ELR (cell line): Measurements from ENCODE around the gene CEP20.

ENCODE experiments used
- DNase-seq: peaks from one replicate; pipeline ENCODE4 v3.0.0-alpha.2; 2015; ENCODE audit warnings: low read depth

CEP20 gene

GRCh38 chr16:15897834-15898254 lies 9.4 kb upstream of the CEP20 start:
- peak; percentile 60 for DNase-seq

- no peak for DNase-seq
Observed at GRCh38 chr16:15897121-15897780, 8.8 kb upstream of the CEP20 start.

GRCh38 chr16:15894571-15895374 lies 6.4 kb upstream of the CEP20 start:
- DNase-seq = no peak

- no peak for DNase-seq
Observed at GRCh38 chr16:15891508-15891907, 3.1 kb upstream of the CEP20 start.

GRCh38 chr16:15887283-15887682 lies 1.1 kb downstream of the CEP20 start:
- DNase-seq = no peak

GRCh38 chr16:15886078-15886477 lies 2.3 kb downstream of the CEP20 start:
- DNase-seq = no peak

- DNase-seq = no peak
Observed at GRCh38 chr16:15885560-15886001, 2.8 kb downstream of the CEP20 start.

- no peak for DNase-seq
Observed at GRCh38 chr16:15882563-15882962, 5.8 kb downstream of the CEP20 start.

GRCh38 chr16:15881794-15882379 lies 6.5 kb downstream of the CEP20 start:
- no peak for DNase-seq

GRCh38 chr16:15880434-15881308 lies 7.7 kb downstream of the CEP20 start:
- DNase-seq = no peak

GRCh38 chr16:15879255-15879811 lies 9.1 kb downstream of the CEP20 start:
- DNase-seq = peak; percentile 84

GRCh38 chr16:15876503-15876902 lies 11.9 kb downstream of the CEP20 start:
- DNase-seq = no peak

- DNase-seq = peak; percentile 76
Observed at GRCh38 chr16:15874745-15875314, 13.6 kb downstream of the CEP20 start.

GRCh38 chr16:15873737-15874136 lies 14.7 kb downstream of the CEP20 start:
- no peak for DNase-seq

GRCh38 chr16:15873301-15873700 lies 15.1 kb downstream of the CEP20 start:
- no peak for DNase-seq

- DNase-seq = no peak
Observed at GRCh38 chr16:15870011-15870410, 18.4 kb downstream of the CEP20 start.

GRCh38 chr16:15866451-15866850 lies 22.0 kb downstream of the CEP20 start:
- no peak for DNase-seq

GRCh38 chr16:15865742-15866141 lies 22.7 kb downstream of the CEP20 start:
- no peak for DNase-seq

GRCh38 chr16:15864939-15865338 lies 23.5 kb downstream of the CEP20 start:
- no peak for DNase-seq

- DNase-seq = no peak
Observed at GRCh38 chr16:15861996-15862395, 26.4 kb downstream of the CEP20 start.

- no peak for DNase-seq
Observed at GRCh38 chr16:15858921-15859668, 29.3 kb downstream of the CEP20 start.
